ENCODE data around the gene STEAP1B. TPM values are rescaled to one million over a fixed set of nuclear protein-coding genes. Genes with fewer than 3 reads are reported as not detected.
"Not testable (repeated sequence)": the region's sequence is repeated elsewhere in the genome, so short reads cannot be mapped to it uniquely, and the experiment has no call there.

STEAP1B gene
- under 1 TPM in 1 of 2 donors, not detected in 1; 0.32 TPM for total RNA-seq

GRCh38 chr7:22499888-22500689 is at the start of gene STEAP1B:
Gene STEAP1B (minus strand): TSS chr7:22500188. CDS start chr7:22494855, 5,333 bp downstream.
- not testable (repeated sequence) for H3K27ac Mint-ChIP-seq; H3K9me3 Mint-ChIP-seq; H3K36me3 Mint-ChIP-seq (ENCODE audit: low read depth); H3K4me1 Mint-ChIP-seq
- peak within 1 kb of the TSS; percentile 23 for H3K4me3 Mint-ChIP-seq
- peak; percentile 98 for ATAC-seq (replicated peaks)
- H3K27me3 Mint-ChIP-seq = peaks cover 16% of the 10 kb centered on the region

- peak overlapping the region; percentile 61 for H3K4me3 Mint-ChIP-seq
Observed at GRCh38 chr7:22549051-22549450, 49.1 kb upstream of the STEAP1B start.

GRCh38 chr7:22548313-22548712 is 48.3 kb upstream of the STEAP1B start:
- peaks cover 51% of the 10 kb centered on the region for H3K27me3 Mint-ChIP-seq

More at GRCh38 chr7:22549051-22549450, 49.1 kb upstream of the STEAP1B start:
- H3K27me3 Mint-ChIP-seq = peaks cover 53% of the 10 kb centered on the region
- H3K36me3 Mint-ChIP-seq (ENCODE audit: low read depth) = no peaks in the 10 kb centered on the region
- ATAC-seq (replicated peaks) = no peak
- no peak overlapping the region for H3K27ac Mint-ChIP-seq
- H3K4me1 Mint-ChIP-seq = peaks cover 7% of the 10 kb centered on the region
- no peaks in the 10 kb centered on the region for H3K9me3 Mint-ChIP-seq

GRCh38 chr7:22546769-22547168 is 46.8 kb upstream of the STEAP1B start:
- ATAC-seq (replicated peaks) = no peak
- peaks cover 7% of the 10 kb centered on the region for H3K4me1 Mint-ChIP-seq
- H3K36me3 Mint-ChIP-seq (ENCODE audit: low read depth) = no peaks in the 10 kb centered on the region
- no peak overlapping the region for H3K4me3 Mint-ChIP-seq
- peaks cover 46% of the 10 kb centered on the region for H3K27me3 Mint-ChIP-seq
- H3K27ac Mint-ChIP-seq = no peak overlapping the region
- no peaks in the 10 kb centered on the region for H3K9me3 Mint-ChIP-seq

More at GRCh38 chr7:22548313-22548712, 48.3 kb upstream of the STEAP1B start:
- Mint-ChIP-seq H3K4me1 (peaks cover 7% of the 10 kb centered on the region), H3K4me3 (no peak overlapping the region), H3K27ac (no peak overlapping the region), H3K36me3 (ENCODE audit: low read depth) (no peaks in the 10 kb centered on the region), H3K9me3 (no peaks in the 10 kb centered on the region)
- ATAC-seq (replicated peaks) = no peak

- H3K36me3 Mint-ChIP-seq (ENCODE audit: low read depth) = no peaks in the 10 kb centered on the region
- H3K9me3 Mint-ChIP-seq = no peaks in the 10 kb centered on the region
- peaks cover 7% of the 10 kb centered on the region for H3K4me1 Mint-ChIP-seq
- ATAC-seq (replicated peaks) = no peak
- H3K4me3 Mint-ChIP-seq = no peak overlapping the region
- no peak overlapping the region for H3K27ac Mint-ChIP-seq
- H3K27me3 Mint-ChIP-seq = peaks cover 39% of the 10 kb centered on the region
Observed at GRCh38 chr7:22545529-22545928, 45.5 kb upstream of the STEAP1B start.

GRCh38 chr7:22544245-22544644 is 44.3 kb upstream of the STEAP1B start:
- H3K27ac Mint-ChIP-seq = no peak overlapping the region
- H3K4me3 Mint-ChIP-seq = no peak overlapping the region
- no peaks in the 10 kb centered on the region for H3K9me3 Mint-ChIP-seq
- ATAC-seq (replicated peaks) = no peak
- H3K4me1 Mint-ChIP-seq = peaks cover 1% of the 10 kb centered on the region
- no peaks in the 10 kb centered on the region for H3K36me3 Mint-ChIP-seq (ENCODE audit: low read depth)
- H3K27me3 Mint-ChIP-seq = peaks cover 27% of the 10 kb centered on the region

GRCh38 chr7:22543169-22543568 is 43.2 kb upstream of the STEAP1B start:
- no peaks in the 10 kb centered on the region for H3K4me1 Mint-ChIP-seq
- no peaks in the 10 kb centered on the region for H3K36me3 Mint-ChIP-seq (ENCODE audit: low read depth)
- no peak overlapping the region for H3K27ac Mint-ChIP-seq
- ATAC-seq (replicated peaks) = no peak
- peaks cover 23% of the 10 kb centered on the region for H3K27me3 Mint-ChIP-seq
- H3K9me3 Mint-ChIP-seq = no peaks in the 10 kb centered on the region
- no peak overlapping the region for H3K4me3 Mint-ChIP-seq

- Mint-ChIP-seq H3K4me1 (no peaks in the 10 kb centered on the region), H3K36me3 (ENCODE audit: low read depth) (no peaks in the 10 kb centered on the region), H3K27me3 (peaks cover 23% of the 10 kb centered on the region), H3K9me3 (no peaks in the 10 kb centered on the region), H3K27ac (no peak overlapping the region), H3K4me3 (no peak overlapping the region)
- no peak for ATAC-seq (replicated peaks)
Observed at GRCh38 chr7:22542669-22543068, 42.7 kb upstream of the STEAP1B start.

- Mint-ChIP-seq H3K27ac (no peak overlapping the region), H3K4me1 (no peaks in the 10 kb centered on the region), H3K27me3 (peaks cover 23% of the 10 kb centered on the region), H3K36me3 (ENCODE audit: low read depth) (no peaks in the 10 kb centered on the region), H3K9me3 (no peaks in the 10 kb centered on the region), H3K4me3 (no peak overlapping the region)
- ATAC-seq (replicated peaks) = no peak
Observed at GRCh38 chr7:22542254-22542653, 42.3 kb upstream of the STEAP1B start.

- Mint-ChIP-seq H3K4me1 (no peaks in the 10 kb centered on the region), H3K4me3 (no peak overlapping the region), H3K9me3 (no peaks in the 10 kb centered on the region), H3K36me3 (ENCODE audit: low read depth) (no peaks in the 10 kb centered on the region), H3K27me3 (peaks cover 19% of the 10 kb centered on the region), H3K27ac (no peak overlapping the region)
- ATAC-seq (replicated peaks) = no peak
Observed at GRCh38 chr7:22541789-22542188, 41.8 kb upstream of the STEAP1B start.

GRCh38 chr7:22528537-22528936 is 28.5 kb upstream of the STEAP1B start:
- H3K27ac Mint-ChIP-seq; H3K4me3 Mint-ChIP-seq; H3K9me3 Mint-ChIP-seq; H3K4me1 Mint-ChIP-seq; ATAC-seq (replicated peaks); H3K36me3 Mint-ChIP-seq (ENCODE audit: low read depth): not testable (repeated sequence)
- peaks cover 22% of the 10 kb centered on the region for H3K27me3 Mint-ChIP-seq

- not testable (repeated sequence) for H3K4me1 Mint-ChIP-seq; H3K4me3 Mint-ChIP-seq; H3K9me3 Mint-ChIP-seq; H3K36me3 Mint-ChIP-seq (ENCODE audit: low read depth); ATAC-seq (replicated peaks); H3K27ac Mint-ChIP-seq
- peaks cover 32% of the 10 kb centered on the region for H3K27me3 Mint-ChIP-seq
Observed at GRCh38 chr7:22524353-22524947, 24.5 kb upstream of the STEAP1B start.

GRCh38 chr7:22523478-22524352 is 23.7 kb upstream of the STEAP1B start:
- H3K27me3 Mint-ChIP-seq = peaks cover 35% of the 10 kb centered on the region
- not testable (repeated sequence) for H3K4me1 Mint-ChIP-seq; H3K9me3 Mint-ChIP-seq; H3K36me3 Mint-ChIP-seq (ENCODE audit: low read depth); H3K4me3 Mint-ChIP-seq; H3K27ac Mint-ChIP-seq; ATAC-seq (replicated peaks)

- H3K9me3 Mint-ChIP-seq; H3K4me3 Mint-ChIP-seq; H3K36me3 Mint-ChIP-seq (ENCODE audit: low read depth); ATAC-seq (replicated peaks); H3K27ac Mint-ChIP-seq; H3K4me1 Mint-ChIP-seq: not testable (repeated sequence)
- H3K27me3 Mint-ChIP-seq = peaks cover 34% of the 10 kb centered on the region
Observed at GRCh38 chr7:22519560-22519959, 19.6 kb upstream of the STEAP1B start.

Measured in activated T-helper 17 cell treated with anti-CD3 and anti-CD28 coated beads, Interleukin-2, amount 50 U/mL, for 72 hours (primary cell).